ENCODE data around the gene MUL1. TPM values are rescaled to one million over a fixed set of nuclear protein-coding genes. Genes with fewer than 3 reads are reported as not detected.

Gene MUL1
- total RNA-seq, 1 experiment from 2014 or later: 23.4 TPM

DNA sequence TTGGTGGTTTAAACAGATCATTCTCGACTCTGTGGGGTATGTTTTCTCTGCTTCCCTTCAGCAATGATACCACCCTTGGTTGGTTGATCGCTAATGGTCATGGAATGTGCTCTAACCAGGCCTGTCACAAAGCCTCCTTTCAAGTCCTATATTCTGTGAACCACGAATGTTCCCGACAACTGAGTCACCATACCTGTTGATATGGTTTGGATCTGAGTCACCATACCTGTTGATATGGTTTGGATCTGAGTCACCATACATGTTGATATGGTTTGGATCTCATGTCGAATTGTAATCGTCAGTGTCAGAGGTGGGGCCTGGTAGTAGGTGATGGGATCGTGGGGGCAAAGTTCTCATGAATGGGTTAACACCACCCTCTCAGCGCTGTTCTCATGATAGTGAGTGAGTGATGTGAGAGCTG lies 11.7 kb downstream of the MUL1 start:
- CTCF ChIA-PET: interaction anchor here (0.7 kb wide), 1 partner anchor 288 kb away, joined by 3 read pairs; no protein-coding TSS in a partner anchor

DNA sequence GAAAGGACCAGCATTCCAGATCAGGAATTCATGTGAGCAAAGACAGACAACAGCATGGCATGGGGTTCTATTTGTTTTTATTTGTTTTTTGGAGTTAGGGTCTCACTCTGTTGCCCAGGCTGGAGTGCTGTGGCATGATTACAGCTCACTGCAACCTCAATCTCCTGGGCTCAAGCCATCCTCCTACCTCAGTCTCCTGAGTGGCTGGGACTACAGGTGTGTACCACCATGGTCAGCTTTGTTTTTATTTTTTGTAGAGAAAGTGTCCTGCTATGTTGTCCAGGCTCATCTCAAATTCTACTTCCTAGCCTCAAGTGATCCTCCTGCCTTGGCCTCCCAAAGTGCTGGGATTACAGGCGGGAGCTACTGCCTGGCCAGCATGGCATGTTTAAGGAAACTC lies 12.3 kb downstream of the MUL1 start:
- Mint-ChIP-seq H3K9me3 (ENCODE audit: unreplicated experiment) (no peaks in the 10 kb centered on the region), H3K4me3 (ENCODE audit: unreplicated experiment) (no peak overlapping the region), H3K4me1 (ENCODE audit: insufficient read depth, unreplicated experiment) (peaks cover 29% of the 10 kb centered on the region), H3K27me3 (ENCODE audit: insufficient read depth, unreplicated experiment) (no peaks in the 10 kb centered on the region), H3K27ac (ENCODE audit: low read depth, unreplicated experiment) (peak overlapping the region; percentile 82), H3K36me3 (ENCODE audit: insufficient read depth, unreplicated experiment) (peaks cover 13% of the 10 kb centered on the region)
- CTCF ChIA-PET: interaction anchor here (0.7 to 5.6 kb wide), 9 partner anchors 11 to 576 kb away, joined by 3 to 69 read pairs (median 7); no protein-coding TSS in a partner anchor
- TF ChIP-seq, protein P1, sequence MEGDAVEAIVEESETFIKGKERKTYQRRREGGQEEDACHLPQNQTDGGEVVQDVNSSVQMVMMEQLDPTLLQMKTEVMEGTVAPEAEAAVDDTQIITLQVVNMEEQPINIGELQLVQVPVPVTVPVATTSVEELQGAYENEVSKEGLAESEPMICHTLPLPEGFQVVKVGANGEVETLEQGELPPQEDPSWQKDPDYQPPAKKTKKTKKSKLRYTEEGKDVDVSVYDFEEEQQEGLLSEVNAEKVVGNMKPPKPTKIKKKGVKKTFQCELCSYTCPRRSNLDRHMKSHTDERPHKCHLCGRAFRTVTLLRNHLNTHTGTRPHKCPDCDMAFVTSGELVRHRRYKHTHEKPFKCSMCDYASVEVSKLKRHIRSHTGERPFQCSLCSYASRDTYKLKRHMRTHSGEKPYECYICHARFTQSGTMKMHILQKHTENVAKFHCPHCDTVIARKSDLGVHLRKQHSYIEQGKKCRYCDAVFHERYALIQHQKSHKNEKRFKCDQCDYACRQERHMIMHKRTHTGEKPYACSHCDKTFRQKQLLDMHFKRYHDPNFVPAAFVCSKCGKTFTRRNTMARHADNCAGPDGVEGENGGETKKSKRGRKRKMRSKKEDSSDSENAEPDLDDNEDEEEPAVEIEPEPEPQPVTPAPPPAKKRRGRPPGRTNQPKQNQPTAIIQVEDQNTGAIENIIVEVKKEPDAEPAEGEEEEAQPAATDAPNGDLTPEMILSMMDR (IDR thresholded peaks at IDR 0.05; ENCODE audit: unreplicated experiment): no peak
- no peak for DNase-seq (ENCODE audit: unreplicated experiment)
- no TSS peak for BruUV-seq (replicated peaks)
- intact Hi-C loops (cut with micrococcal nuclease): loop anchor here (2.0 to 10.0 kb wide), 2 partner anchors 331 to 393 kb away; no protein-coding TSS in a partner anchor
- POLR2A ChIA-PET: interaction anchor here (0.8 to 2.9 kb wide), 5 partner anchors 13 to 592 kb away, joined by 3 to 13 read pairs (median 4); partner anchors contain the start of gene MUL1

More for the DNA sequence above, 11.7 kb downstream of the MUL1 start:
- intact Hi-C loops (cut with micrococcal nuclease): loop anchor here (10.0 kb wide), 1 partner anchor 331 kb away; no protein-coding TSS in a partner anchor
- TF ChIP-seq, protein P1 (IDR thresholded peaks at IDR 0.05; ENCODE audit: unreplicated experiment): no peak
- DNase-seq (ENCODE audit: unreplicated experiment): peak; percentile 33
- H3K27ac Mint-ChIP-seq (ENCODE audit: low read depth, unreplicated experiment): peak overlapping the region; percentile 82
- H3K4me1 Mint-ChIP-seq (ENCODE audit: insufficient read depth, unreplicated experiment): peaks cover 29% of the 10 kb centered on the region
- no peaks in the 10 kb centered on the region for H3K9me3 Mint-ChIP-seq (ENCODE audit: unreplicated experiment)
- POLR2A ChIA-PET: interaction anchor here (0.6 to 2.9 kb wide), 2 partner anchors 12 to 601 kb away, joined by 3 to 13 read pairs; partner anchors contain the start of gene MUL1
- BruUV-seq (replicated peaks): no TSS peak
- no peak overlapping the region for H3K4me3 Mint-ChIP-seq (ENCODE audit: unreplicated experiment)
- H3K27me3 Mint-ChIP-seq (ENCODE audit: insufficient read depth, unreplicated experiment): no peaks in the 10 kb centered on the region
- H3K36me3 Mint-ChIP-seq (ENCODE audit: insufficient read depth, unreplicated experiment): peaks cover 19% of the 10 kb centered on the region

DNA sequence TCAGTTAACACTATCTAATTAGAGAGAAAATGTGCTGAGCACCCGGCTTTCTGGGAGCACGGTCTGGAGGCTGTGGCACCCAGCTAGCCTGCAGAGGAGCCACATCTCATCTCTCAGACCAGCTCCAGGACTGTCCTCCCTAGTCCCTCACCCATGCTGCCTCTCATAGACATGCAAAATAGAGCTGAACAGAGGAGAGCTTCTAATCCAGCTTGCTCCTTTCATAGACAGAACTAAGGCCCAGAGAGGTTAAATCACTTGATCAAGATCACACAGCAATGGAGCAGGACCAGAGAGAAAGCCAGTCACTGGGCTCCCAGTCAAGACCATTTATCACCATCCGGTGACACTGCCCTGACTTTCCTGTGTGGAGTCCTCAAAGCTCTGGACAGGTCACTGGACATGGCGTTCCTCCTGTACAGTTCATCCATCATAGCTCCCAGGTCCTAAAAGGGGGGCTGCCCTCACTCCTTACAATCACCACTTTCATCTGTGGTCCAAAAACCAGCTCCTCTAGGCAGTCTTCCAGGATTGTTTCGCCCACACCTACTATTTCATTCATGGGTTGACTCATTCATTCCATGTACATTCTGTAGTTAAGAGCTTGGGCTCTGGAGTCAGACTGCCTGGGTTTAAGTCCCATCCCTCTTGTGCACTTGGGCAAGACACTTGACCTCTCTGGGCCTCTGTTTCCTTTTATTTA lies 13.2 kb downstream of the MUL1 start:
- no TSS peak for BruUV-seq (replicated peaks)
- intact Hi-C loops (cut with micrococcal nuclease): loop anchor here (1.0 to 10.0 kb wide), 4 partner anchors 262 to 392 kb away; no protein-coding TSS in a partner anchor
- Mint-ChIP-seq H3K36me3 (ENCODE audit: insufficient read depth, unreplicated experiment) (peaks cover 10% of the 10 kb centered on the region), H3K9me3 (ENCODE audit: unreplicated experiment) (no peaks in the 10 kb centered on the region), H3K27me3 (ENCODE audit: insufficient read depth, unreplicated experiment) (no peaks in the 10 kb centered on the region), H3K27ac (ENCODE audit: low read depth, unreplicated experiment) (peak overlapping the region; percentile 82), H3K4me3 (ENCODE audit: unreplicated experiment) (no peak overlapping the region), H3K4me1 (ENCODE audit: insufficient read depth, unreplicated experiment) (peaks cover 29% of the 10 kb centered on the region)
- TF ChIP-seq, protein P1 (IDR thresholded peaks at IDR 0.05; ENCODE audit: unreplicated experiment): no peak
- peak; percentile 87 for DNase-seq (ENCODE audit: unreplicated experiment)
- POLR2A ChIA-PET: interaction anchor here (0.6 to 2.9 kb wide), 12 partner anchors 10 to 612 kb away, joined by 3 to 13 read pairs (median 3); partner anchors contain the start of genes MUL1 and OTUD3
- CTCF ChIA-PET: interaction anchor here (0.5 to 5.6 kb wide), 39 partner anchors 8 to 689 kb away, joined by 3 to 69 read pairs (median 4); partner anchors contain the start of gene CAMK2N1
